Measurements from ENCODE around the gene UBASH3A.

The UBASH3A gene

DNA sequence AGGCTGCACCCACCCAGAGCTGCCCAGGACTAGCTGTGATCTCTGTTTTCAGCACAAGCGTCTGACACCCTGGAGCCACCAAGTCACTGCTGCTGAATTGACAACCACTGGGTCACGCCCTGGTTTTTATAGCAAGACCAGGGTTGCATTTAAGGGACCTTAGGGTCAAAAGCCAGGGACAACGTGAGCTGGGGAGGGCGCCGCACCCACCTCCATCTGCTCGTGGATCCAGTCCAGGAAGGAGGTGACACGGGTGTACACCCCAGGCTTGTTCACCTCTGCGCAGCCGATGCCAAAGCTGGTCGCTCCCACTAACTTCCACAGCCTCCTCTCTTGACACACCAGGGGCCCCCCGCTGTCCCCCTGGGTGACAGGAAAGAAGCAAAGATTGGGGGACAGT, 28.2 kb upstream of the UBASH3A start:
- DNase-seq: no peak

DNA sequence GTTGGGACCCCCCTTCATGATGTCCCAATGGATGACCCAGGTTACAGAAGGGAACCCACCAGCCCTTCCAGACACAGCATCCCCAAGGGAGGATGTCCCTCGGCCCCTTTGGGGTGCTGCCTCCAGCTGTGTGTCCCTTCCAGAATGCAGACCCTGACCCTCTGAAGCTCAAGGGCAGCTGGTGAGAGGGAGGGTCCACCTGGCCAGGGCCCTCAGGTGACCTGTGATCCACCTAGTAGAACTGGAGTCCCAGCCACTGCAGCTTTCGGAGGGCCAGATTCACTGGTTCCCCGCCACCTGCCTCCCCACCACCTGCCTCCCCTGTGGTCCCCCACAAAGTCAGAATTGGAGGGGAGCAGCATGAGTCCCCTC, 27.8 kb upstream of the UBASH3A start:
- no peak for DNase-seq

DNA sequence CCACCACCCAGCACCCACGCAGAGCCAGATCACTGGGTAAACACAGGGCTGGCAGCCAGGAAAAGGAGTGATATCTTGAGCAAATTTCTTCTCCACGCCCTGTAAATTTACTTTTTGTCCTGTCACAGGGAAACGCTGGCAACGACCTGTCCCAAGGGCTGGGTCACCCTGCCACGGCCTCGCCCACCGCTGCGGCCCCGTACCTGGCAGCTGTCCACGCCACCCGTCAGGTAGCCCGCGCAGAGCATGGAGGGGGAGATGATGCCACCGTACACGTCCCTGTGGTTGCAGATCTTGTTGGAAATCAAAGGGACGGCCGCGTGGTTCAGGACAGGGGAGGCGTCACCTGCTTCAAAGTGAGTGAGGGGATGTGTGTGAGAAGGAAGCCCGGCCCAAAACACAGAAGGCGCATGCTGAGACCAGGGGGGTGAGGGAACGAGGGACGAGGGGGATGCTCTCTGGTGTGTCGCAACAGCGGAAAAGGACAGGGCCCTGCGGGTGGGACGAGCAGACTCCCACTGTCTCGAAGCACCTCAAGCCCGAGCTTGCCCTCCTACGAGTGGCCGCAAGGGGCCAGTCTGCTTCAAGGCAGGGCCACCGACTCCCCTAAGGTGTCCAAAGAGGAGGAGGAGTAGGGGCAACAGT, 27.2 kb upstream of the UBASH3A start:
- DNase-seq: no peak

DNA sequence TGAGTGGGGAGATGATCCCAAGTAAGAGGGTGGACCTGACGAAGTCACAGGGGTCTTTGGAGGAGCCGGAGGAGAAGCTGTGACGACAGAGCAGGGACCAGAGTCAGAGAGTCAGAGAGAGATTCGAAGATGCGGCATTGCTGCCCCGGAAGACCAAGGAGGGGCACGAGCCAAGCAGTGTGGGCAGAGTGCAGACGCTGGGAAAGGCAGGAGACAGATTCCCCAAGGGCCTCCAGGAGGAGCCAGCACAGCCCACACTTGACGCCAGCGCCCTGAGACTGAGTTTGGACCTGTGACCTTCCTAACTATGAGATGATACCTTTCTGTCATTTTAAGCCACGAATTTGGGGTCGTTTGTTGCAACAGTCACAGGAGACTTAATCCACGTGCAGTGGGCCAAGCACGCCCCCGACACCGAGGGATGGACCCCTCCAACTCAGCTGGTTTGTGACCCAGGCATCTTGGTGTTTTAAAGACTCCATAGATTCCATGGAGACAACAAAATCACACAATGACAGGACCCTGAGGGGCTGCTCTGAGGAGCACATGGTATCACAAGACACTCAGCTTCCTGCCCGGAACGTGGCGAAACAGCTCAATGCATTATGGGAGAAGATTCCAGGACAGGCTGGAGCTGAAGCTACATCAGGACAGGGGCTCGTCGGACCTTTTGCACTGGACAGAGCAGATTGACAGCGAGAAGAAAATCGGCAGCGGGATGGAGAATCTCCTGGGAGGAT, 26.3 kb upstream of the UBASH3A start:
- DNase-seq: no peak

DNA sequence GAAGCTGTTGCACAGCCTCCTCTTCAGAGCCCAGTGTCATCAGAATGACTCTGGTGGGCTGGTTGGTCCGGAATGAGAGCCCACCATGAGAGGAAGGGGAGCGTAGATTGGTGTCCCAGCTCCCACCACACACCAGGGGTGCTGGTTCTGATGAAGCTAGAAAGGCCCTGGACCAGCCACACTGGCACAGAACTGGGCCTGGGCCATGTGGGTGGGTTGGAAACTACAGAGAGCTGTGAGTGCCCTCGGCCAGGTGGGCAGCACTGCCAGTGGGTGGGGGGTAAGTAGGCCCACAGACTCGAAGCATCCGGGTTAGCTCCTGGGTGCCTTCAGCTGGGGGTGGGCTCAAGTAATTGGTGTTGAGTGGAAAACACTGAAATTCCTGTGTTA, 25.8 kb upstream of the UBASH3A start:
- DNase-seq: no peak

DNA sequence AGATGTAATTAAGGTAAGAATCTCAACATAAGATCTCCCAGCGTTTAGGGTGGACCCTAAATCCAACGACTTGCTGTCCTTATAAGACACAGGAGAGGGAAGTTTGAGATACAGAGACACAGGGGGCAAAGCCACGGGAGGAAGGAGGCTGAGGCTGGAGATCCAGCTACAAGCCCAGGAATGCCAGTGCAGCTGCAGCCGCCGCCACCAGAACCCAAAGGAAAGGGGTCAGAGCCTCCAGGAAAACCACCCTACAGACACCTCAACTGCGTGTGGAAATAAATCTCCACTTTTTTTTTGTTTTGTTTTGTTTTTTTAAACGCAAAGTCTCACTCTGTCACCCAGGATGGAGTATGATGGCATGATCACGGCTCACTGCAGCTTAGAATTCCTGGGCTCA, 25.3 kb upstream of the UBASH3A start:
- no peak for DNase-seq

DNA sequence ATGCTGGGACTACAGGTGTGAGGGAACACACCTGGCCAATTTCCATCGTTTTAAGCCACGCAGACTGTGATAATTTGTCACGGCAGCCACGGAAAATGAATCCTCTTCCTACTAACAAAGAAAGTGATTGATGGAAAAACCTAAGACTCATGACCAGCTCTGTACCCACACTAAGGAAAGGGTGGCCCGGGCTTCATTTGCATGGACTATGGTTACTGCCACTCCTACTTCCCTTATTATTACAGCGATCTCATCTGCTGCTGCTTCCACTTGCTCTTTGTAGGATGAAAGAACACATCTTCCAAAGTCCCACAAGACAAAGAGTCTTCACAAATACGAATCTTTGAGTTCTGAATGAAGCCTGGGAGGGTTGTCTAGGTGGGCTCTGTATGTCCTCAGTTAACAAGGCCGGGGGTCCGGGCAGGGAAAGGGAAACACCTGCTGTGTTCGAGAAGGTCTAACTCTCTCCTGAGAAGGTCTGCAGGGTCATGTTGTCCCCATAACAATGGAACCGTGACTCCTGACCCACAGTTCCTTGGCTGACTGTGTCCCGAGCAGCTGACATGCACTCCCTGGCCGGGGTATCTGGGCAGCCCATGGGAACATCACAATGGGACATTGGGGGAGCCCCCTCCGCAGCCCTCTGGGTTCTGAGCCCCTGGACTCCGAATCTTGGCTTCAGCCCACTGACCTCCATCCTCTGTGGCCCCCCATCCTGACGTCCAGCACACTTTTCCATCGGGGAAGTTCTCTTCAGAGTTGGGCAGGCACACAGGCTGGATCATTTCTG, 24.1 kb upstream of the UBASH3A start:
- DNase-seq: no peak

DNA sequence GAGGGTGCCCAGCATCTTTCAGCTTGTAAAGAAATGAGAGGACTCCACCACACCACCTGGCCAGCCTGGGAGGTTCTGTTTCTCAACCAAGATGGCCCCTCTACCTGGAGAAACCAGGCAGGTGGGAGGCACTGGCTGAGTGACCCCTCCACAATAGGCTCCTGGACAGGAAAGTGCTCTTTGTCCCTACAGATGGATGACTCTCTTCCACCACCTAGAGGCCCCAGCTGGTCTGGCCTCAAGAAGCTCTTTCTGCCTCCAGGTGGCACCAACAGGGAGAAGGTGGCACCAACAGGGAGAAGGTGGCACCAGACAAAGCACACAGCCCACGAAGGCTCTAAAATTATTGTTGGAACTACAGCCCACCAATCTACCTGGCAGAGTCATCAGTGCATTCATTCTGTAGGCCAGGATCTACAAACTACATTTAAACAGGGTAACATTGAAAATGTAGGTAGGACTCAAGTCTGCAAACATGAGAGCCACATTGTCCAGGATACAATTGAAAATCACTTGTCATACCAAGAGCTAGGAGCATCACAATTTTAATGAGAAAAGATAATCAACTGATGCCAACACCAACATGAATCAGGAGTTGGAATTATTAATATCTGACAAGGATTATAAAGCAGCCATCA, 22.2 kb upstream of the UBASH3A start:
- DNase-seq: peak; percentile 43

DNA sequence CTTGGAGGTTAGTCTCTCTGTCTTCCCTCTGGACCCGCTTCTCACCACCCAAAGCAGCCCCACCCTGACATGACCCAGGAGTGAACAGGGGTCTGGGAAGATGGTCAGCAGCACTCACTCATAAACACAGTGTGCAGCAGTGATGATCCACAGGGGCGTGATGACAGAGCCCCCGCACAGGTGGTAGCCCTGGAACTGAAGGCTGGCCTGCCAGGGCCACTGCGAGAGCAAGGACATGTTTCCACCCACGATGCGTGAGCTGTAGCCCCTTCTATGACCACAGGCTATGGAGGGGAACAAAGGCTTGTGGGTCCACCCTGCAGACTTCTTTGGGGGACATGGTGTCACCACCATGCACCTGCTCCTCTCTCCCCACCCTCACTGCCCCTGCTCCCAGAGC, 20.8 kb upstream of the UBASH3A start:
- DNase-seq: no peak

DNA sequence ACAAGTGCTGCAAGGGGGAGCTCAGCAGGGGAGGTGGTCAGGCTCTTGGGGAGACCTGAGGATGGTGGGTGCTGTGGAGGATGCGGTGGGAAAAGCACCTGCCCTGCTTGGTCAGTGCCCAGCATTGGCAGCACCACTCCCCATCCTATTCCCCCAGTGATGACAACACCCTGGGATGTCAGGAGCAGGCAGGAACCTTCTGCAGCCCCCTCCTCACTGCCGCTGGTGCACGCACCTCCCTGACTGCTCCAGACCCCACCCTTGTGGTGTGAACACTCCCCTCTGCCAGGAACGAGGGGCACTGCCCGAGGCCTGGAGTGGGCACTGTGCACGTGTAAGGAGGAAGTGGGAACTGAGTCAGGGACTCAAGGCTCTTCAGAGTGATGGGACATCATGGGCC, 20.4 kb upstream of the UBASH3A start:
- no peak for DNase-seq

DNA sequence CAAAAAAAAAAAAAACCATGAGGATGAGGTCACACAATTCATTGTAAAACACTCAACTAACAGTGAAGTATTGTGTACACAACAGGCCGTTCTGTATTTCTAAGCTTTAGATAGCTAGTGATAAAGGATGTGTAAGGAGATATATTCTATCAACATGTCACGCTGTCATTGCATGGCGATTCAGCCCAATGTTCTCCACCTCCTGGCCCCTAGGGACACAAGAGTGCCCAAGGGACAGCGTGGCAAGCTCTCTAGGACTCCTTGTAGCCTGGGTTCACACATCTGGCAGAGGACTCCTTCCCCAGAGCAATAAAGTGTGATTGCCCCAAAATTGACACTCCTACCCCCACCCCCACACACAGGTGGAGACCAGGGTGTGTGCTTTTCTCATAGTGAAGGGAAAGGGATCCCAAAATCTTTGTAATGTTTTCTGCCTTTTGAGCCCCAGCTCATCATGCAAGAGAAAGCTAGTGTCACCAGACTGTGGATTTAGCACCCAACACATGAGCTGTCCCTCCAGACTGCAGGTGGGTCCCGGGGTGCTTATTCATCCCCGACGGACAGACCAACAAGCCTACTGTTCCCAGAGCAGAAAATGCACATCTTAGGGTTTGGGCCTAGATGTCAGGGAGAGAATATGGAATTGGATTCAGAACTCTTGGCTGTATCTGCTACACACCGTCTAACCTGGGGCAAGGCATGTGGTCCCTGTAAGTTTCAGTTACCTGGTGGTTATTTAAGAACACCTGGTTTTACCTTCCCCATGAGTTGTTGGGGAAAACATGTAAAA, 19.4 kb upstream of the UBASH3A start:
- no peak for DNase-seq

DNA sequence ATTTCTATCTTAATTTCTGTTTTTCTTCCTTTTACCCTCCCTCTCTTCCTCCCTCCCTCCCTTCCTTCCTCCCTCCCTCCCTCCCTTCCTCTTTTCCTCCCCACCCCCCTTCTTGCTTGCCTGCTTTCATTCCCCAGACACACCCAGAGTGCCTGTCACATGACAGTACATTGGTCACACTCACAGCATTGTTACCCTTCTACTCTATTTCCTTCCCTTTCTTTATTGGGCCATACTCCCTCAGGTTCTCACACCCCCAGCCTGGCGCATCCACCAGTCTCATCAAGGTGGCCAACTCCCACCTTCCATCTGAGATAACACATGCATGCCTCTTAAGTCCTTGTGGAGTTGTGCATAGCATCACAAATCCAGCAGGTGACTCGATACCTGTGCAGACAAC, 18.7 kb upstream of the UBASH3A start:
- DNase-seq: no peak

DNA sequence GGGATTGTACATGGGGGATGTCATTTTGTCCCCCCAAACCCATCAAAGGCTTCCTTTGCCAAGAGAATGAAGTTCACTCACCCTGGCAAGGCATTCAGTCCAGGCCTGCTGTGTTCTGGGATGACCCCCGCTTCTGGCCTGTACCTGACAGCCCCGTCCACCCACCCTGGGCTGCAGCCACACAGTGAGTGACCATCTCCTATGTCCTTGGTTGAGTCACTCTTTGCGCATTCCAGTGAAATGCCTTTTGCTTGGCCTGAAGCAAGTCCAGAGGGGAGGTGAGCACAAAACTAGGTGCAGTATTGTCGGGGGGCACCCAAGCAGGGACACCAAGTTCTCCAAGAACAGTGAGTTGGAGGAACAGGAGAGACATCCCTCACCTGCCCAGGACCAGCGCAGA, 18.1 kb upstream of the UBASH3A start:
- no peak for DNase-seq

DNA sequence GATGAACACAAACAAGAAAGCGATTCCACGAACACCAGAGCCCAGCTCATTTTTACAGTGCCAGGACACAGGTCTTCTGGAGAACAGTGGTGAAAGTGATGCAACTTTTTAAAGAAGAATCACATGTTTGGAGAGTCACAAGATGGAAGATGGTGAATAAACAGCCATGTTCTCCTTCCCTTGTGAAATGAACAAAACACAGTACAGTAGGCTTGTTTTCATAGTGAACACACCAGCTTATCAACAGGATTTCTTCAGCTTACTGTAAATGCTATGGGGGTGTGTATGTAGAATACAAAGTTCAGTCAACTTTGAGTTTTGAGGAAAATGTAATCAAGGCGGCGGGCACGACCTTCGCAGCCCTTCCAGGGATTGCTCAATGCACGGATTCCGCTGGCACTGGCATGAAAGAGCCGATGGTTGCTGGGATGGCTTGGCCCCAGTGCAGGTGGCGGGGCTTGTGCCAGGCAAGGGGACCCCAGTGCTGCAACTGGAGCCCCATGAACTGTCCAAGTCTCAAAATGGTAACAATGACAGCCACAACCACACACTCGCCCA, 17.6 kb upstream of the UBASH3A start:
- DNase-seq: no peak

DNA sequence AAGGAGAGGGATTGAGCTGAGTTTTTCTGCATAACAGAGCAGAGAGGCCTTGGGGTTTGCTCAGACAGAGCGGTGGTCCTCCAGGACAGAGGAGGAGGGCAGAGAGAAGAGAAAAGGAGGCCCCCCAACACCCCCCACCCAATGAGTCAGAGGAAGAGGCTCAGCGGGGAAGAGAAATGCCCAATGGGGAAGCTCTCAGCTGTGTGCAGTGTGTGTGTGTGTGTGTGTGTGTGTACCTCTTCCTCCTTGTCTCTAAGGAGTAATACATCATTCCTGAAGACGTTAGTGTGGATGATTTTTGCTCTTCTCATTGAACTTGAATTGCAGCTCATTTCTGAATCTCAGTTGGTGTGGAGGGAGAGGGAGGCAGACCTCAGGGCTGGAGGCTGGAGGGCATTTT, 16.5 kb upstream of the UBASH3A start:
- no peak for DNase-seq

DNA sequence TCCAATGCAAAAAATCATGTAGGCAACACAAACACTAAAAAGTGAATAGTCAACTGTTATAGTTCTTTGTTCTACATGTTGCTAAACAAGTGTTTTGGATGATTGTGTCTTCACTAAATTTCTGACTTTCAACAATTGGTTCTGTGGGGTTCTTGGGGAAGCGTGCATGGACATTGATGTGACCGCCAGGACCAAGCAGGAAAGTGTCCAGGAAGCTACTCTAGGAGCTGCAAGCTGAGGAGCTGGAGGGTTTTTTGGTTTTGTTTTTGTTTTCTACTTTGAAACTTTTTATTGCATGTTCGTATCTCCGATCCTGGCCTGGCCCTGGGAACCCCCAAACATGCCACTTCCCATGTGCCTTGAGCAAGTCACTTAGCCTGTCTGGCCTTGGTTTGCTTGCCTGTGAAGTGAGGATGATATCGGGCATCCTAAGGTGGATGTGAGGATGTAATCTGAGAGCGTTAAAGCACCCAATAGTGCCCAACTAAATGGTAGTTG, 15.8 kb upstream of the UBASH3A start:
- DNase-seq: no peak

DNA sequence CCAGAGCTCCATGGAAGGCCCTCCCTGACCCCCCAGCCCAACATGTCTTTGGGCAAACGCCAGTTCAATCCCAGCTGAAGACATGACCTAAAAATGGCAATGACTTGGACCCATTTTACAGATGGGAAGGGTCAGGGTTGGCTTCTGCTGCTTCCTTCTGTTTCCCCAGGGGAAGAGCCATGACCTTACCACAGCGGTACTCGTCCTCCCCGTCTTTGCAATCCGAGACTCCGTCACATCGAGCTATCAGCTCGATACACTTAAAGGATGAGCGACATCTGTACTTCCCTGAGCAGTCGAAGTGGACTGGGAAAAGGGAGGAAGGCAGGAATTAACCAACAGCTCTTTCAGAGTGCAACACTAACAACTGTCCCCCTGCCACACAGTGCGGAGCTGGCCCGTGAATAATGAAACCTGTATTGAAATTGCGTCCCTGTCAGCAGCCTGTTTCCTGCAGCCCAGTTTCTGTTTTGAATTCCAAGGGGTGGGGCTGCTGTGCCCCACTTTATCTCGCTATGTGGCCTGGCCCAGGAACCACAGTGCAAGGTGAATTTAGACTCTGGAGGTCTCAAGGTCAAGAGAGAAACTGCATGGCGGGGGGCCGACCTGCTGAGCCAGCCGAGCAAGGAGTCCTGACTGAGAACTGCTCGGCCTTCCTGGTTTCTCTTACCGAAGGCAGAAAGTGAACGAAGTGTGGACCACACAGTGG, 14.8 kb upstream of the UBASH3A start:
- no peak for DNase-seq

DNA sequence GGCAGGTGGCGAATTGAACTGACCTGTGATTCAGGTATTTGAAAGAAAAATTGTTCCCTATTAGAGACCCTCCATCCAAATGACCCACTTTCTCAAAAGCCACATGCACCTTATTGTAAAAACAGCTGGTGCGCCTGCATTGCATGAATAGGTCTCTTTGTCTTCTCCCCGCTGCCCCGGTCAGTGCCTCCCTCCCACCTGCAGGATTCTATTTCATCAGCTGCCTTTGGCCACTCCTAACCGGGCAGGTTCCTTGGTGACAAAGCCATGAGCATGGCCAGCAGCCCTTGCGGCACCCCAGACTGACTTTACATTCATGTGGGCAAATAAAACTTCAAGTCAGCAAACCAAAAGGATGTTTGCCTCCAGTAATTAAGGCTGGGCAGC, 14.3 kb upstream of the UBASH3A start:
- no peak for DNase-seq

DNA sequence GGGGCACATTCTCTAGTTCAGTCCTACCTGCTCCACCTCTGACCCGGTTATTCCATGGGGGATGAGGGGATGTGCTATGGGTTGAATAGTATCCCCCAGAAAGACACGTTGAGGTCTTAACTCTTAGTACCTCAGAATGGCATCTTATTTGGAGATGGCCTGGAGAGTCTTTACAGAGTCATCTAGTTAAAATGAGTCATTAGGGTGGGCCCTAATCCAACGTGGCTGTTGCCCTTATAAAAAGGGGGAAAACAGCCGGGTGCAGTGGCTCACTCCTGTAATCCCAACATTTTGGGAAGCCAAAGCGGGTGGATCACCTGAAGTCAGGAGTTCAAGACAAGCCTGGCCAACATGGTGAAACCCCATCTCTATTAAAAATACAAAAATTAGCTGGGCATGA, 13.5 kb upstream of the UBASH3A start:
- no peak for DNase-seq

DNA sequence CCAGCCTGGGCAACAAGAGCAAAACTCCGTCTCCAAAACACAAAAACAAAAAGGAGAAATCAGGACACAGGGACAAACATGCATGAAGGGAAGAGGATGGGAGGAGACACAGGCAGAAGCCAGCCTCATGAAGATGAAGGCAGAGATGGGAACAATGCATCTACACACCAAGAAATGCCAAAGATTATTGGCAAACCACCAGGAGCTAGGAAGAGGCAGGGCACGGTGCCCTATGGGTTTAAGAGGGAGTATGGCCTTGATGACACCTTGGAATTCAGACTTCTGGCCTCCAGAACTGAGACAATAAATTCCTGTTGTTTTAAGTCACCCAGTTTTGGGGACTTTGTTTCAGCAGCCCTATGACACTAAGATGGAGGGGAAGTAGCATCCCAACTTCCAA, 13.0 kb upstream of the UBASH3A start:
- DNase-seq: no peak

DNA sequence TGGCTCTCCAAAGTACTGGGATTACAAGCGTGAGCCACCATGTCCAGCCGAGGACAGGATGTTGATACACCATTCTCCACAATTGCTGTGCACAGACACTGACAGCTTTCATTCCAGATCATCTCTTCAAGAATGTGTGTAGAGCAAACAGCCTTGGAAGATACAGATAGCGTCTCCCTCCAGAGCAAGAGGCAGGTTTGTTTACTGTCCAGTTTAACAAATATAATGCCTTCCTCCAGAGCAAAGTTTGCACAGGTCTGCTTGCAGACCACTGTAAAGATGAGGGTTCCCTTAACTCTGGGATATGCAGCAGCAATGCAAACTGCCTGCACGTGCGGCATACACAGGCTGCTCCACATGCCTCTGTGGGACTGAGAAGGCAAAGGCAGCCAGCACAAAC, 12.4 kb upstream of the UBASH3A start:
- no peak for DNase-seq

All from stimulated activated CD4-positive, alpha-beta T cell treated with anti-CD3 and anti-CD28 coated beads, Interleukin-15, amount 100 ng/mL, for 24 hours (primary cell).